HG03045 (cell line): Measurements from ENCODE around the gene DOCK1.
"Not testable (repeated sequence)": the region's sequence is repeated elsewhere in the genome, so short reads cannot be mapped to it uniquely, and the experiment has no call there.

Experiments used
- ATAC-seq: cut with Tn5 transposase; IDR thresholded peaks from one replicate; pipeline ENCODE4 v1.9.1; 2021; ENCODE audit warnings: mild to moderate bottlenecking, moderate library complexity; ENCODE audit not compliant: unreplicated experiment

Gene DOCK1

GRCh38 chr10:126904818-126905701 is at the start of gene DOCK1:
TSS of gene DOCK1 (plus strand) at chr10:126905428. CDS start at chr10:126905518, 90 bp downstream.
- ATAC-seq, result no peak

GRCh38 chr10:126857178-126857806 is 47.9 kb upstream of the DOCK1 start:
- ATAC-seq, result no peak

GRCh38 chr10:126867567-126868365 is 37.5 kb upstream of the DOCK1 start:
- no peak for ATAC-seq

GRCh38 chr10:126868371-126868770 is 36.9 kb upstream of the DOCK1 start:
- no peak for ATAC-seq

GRCh38 chr10:126872135-126872534 is 33.1 kb upstream of the DOCK1 start:
- no peak for ATAC-seq

GRCh38 chr10:126872768-126873167 is 32.5 kb upstream of the DOCK1 start:
- ATAC-seq, result no peak

- no peak for ATAC-seq
Measured at GRCh38 chr10:126876456-126876855, 28.8 kb upstream of the DOCK1 start.

- ATAC-seq, result no peak
Measured at GRCh38 chr10:126877390-126877789, 27.8 kb upstream of the DOCK1 start.

GRCh38 chr10:126878594-126878993 is 26.6 kb upstream of the DOCK1 start:
- no peak for ATAC-seq

- no peak for ATAC-seq
Measured at GRCh38 chr10:126880926-126881325, 24.3 kb upstream of the DOCK1 start.

- ATAC-seq, result not testable (repeated sequence)
Measured at GRCh38 chr10:126882055-126882454, 23.2 kb upstream of the DOCK1 start.

GRCh38 chr10:126888436-126888835 is 16.8 kb upstream of the DOCK1 start:
- ATAC-seq, result not testable (repeated sequence)

GRCh38 chr10:126889421-126889820 is 15.8 kb upstream of the DOCK1 start:
- no peak for ATAC-seq

GRCh38 chr10:126890797-126891196 is 14.4 kb upstream of the DOCK1 start:
- ATAC-seq, result not testable (repeated sequence)

- ATAC-seq, result no peak
Measured at GRCh38 chr10:126892226-126893175, 12.7 kb upstream of the DOCK1 start.

GRCh38 chr10:126893206-126893605 is 12.0 kb upstream of the DOCK1 start:
- ATAC-seq, result no peak

GRCh38 chr10:126893841-126894240 is 11.4 kb upstream of the DOCK1 start:
- no peak for ATAC-seq

- no peak for ATAC-seq
Measured at GRCh38 chr10:126895214-126895781, 9.9 kb upstream of the DOCK1 start.

GRCh38 chr10:126898460-126898859 is 6.8 kb upstream of the DOCK1 start:
- no peak for ATAC-seq

- not testable (repeated sequence) for ATAC-seq
Measured at GRCh38 chr10:126899529-126899928, 5.7 kb upstream of the DOCK1 start.
